PC-9 (cell line): Measurements from ENCODE around the gene ODAD4.

Experiments
- EZH2 ChIP-seq: fragments of 200-600 bp; sonication (generic); IDR thresholded peaks from 2 replicates; pipeline ENCODE4 v1.8.0; 2017; ENCODE audit warnings: antibody characterized with exemption, low read depth
- TF ChIP-seq, protein P1 (sequence below): fragments of 200-600 bp; sonication (generic); conservative IDR thresholded peaks from 2 replicates; pipeline ENCODE4 v1.6.1; 2017; ENCODE audit warnings: mixed run types, antibody characterized with exemption, mild to moderate bottlenecking, moderate library complexity

DNA sequence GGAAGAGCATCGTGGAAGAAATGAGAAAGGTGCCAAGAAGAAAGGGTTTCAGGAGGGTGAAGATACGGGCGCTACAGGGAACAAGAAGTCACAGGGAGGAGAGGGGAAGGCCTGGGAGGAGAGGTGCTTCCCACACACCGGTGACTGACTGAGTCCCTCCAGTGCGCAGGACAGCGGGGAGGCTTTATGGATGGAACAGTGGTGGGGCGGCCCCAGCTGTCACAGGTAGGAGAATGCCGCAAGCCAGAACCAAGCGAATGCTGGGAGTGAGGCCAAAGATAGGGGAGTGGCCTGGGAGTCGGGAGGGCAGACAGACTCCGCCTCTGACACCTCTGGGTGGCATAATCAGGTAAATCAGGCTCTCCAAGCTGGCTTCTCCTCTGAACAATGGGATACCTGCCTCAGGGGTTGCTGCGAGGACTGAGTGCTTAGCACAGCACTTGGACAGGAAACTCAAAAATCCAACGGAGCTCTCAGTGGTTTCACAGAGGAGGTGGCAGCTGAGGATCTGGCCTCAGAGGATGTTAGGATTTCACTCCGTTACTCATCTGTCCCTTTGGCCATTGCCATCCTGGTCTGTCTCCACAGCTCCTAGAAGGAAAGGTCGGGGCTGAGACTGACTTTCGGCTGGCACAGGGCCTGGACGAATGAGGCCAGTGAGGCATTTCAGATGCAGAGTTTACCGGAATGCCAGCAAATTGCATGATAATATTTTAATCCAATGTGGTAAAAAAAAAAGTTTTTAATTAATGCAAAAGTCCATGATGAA, 35.5 kb downstream of the ODAD4 start:
- TF ChIP-seq, protein P1, sequence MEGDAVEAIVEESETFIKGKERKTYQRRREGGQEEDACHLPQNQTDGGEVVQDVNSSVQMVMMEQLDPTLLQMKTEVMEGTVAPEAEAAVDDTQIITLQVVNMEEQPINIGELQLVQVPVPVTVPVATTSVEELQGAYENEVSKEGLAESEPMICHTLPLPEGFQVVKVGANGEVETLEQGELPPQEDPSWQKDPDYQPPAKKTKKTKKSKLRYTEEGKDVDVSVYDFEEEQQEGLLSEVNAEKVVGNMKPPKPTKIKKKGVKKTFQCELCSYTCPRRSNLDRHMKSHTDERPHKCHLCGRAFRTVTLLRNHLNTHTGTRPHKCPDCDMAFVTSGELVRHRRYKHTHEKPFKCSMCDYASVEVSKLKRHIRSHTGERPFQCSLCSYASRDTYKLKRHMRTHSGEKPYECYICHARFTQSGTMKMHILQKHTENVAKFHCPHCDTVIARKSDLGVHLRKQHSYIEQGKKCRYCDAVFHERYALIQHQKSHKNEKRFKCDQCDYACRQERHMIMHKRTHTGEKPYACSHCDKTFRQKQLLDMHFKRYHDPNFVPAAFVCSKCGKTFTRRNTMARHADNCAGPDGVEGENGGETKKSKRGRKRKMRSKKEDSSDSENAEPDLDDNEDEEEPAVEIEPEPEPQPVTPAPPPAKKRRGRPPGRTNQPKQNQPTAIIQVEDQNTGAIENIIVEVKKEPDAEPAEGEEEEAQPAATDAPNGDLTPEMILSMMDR, result no peak
- TF ChIP-seq EZH2, result no peak
